Gastroesophageal sphincter (tissue), 4 donors: ENCODE data around the gene CLEC10A. TPM values are rescaled to one million over a fixed set of nuclear protein-coding genes. Genes with fewer than 3 reads are reported as not detected.
"Not testable (repeated sequence)": the region's sequence is repeated elsewhere in the genome, so short reads cannot be mapped to it uniquely, and the experiment has no call there.

Experiments
- ATAC-seq: fragments of 150-250 bp; one replicate; pipeline ENCODE4 v1.9.1; 2016; ENCODE audit warnings: mild to moderate bottlenecking, moderate library complexity
- H3K27ac ChIP-seq, 4 donors: fragments of 200-600 bp; sonication (generic) in 3 of 4; 1 replicate in 3 of 4; 2 replicates in 1 of 4; pipeline ENCODE4 v1.5.1; 2016 to 2019
- H3K27me3 ChIP-seq: fragments of 200-600 bp; sonication (generic); one replicate; pipeline ENCODE4 v1.5.1; 2019
- H3K36me3 ChIP-seq, 2 donors: fragments of 200-600 bp; sonication (generic); one replicate each; pipeline ENCODE4 v1.5.1; 2019; ENCODE audit warnings: control low read depth in 1 of 2
- H3K4me1 ChIP-seq, 3 donors: fragments of 200-600 bp; sonication (generic); 1 replicate in 2 of 3; 2 replicates in 1 of 3; pipeline ENCODE4 v1.5.1; 2016 to 2019; ENCODE audit warnings: control low read depth in 2 of 3
- H3K4me3 ChIP-seq, 2 donors: fragments of 200-600 bp; sonication (generic); one replicate each; pipeline ENCODE4 v1.5.1; 2019; ENCODE audit warnings: mild to moderate bottlenecking in 1 of 2, moderate library complexity in 1 of 2
- H3K9me3 ChIP-seq, 3 donors: fragments of 200-600 bp; sonication (generic); one replicate each; pipeline ENCODE4 v1.5.1; 2017 to 2019; ENCODE audit warnings: control low read depth in 2 of 3
- EP300 ChIP-seq: sonication (generic); formaldehyde crosslinking; IDR thresholded peaks from one replicate; pipeline ENCODE4 v1.6.1; 2017; ENCODE audit warnings: antibody characterized with exemption, mild to moderate bottlenecking
- POLR2A ChIP-seq, 2 donors: fragments of 450-650 bp; IDR thresholded peaks; one replicate each; pipeline ENCODE4 v1.6.1; 2017; ENCODE audit warnings: antibody characterized with exemption in 2 of 2, mild to moderate bottlenecking in 2 of 2, moderate library complexity in 1 of 2
- POLR2AphosphoS5 ChIP-seq: sonication (generic); formaldehyde crosslinking; IDR thresholded peaks from one replicate; pipeline ENCODE4 v1.6.1; 2017; ENCODE audit warnings: antibody characterized with exemption
- WGBS, 2 donors: methylation state at CpG; one replicate each; pipeline ENCODE4 v1.1.5; 2018; ENCODE audit warnings: low coverage in 1 of 2; 5-methylcytosine and 5-hydroxymethylcytosine counted together
- total RNA-seq, 4 donors: library from RNA; depleted of rRNA; stranded (reverse); fragments of >200 nt; gene quantifications; one replicate each; pipeline ENCODE4 v1.1.0, GENCODE V29; 2016
- TF ChIP-seq, protein P1 (sequence below), 4 experiments: fragments of 200-600 bp in 2 of 4; fragments of 450-650 bp in 2 of 4; sonication (generic) in 1 of 4; IDR thresholded peaks; one replicate each; pipeline ENCODE4 v1.5.1; 2017 to 2019; ENCODE audit warnings: antibody characterized with exemption in 4 of 4, mild to moderate bottlenecking in 2 of 4, moderate library complexity in 2 of 4

CLEC10A gene
- total RNA-seq, 4 donors from 2014 or later = 3.8 to 25.6 (median 11.3) TPM

DNA sequence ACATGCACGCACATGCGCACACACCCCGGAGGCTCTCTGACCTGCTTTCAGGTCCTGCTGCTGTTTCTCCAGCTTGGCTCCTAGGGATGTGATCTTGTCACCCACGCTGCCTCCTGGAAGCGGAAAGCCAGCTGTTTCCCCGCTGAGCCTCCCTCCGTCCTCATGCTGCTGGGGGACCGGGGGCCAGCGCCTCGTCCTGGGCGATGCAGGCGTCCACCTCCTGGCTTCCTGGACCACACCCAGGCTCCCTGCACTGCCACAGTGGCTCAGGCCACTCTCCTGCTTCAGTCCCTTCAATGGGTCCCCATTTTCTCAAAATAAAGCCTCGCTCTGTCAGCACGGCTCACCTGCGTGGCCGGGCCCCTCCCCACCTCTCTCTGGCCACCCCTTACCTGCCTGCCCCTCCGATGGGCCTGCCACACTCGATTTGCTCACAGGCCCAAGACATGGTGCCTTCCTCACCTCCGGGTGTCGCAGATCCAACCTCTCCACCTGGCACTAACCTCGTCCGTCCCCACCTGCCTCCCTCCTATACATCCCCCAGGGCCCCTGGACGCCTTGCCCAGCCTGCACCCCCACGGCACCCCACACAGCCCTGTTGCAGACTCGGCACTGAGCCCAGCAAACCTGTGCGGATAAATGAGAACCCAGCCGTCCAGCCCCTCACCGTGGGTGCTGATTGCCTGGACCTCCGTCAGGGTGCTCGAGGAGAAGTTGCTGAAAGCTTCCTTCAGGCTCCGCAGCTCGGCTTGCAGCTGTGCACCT, 27.9 kb upstream of the CLEC10A start:
- Histone ChIP-seq H3K4me1 (no peaks in the 10 kb centered on the region), H3K27ac (no peak overlapping the region), H3K36me3 (no peaks in the 10 kb centered on the region), H3K9me3 (no peaks in the 10 kb centered on the region), H3K27me3 (peaks cover 86% of the 10 kb centered on the region), H3K4me3 (no peak overlapping the region)
- TF ChIP-seq, protein P1, sequence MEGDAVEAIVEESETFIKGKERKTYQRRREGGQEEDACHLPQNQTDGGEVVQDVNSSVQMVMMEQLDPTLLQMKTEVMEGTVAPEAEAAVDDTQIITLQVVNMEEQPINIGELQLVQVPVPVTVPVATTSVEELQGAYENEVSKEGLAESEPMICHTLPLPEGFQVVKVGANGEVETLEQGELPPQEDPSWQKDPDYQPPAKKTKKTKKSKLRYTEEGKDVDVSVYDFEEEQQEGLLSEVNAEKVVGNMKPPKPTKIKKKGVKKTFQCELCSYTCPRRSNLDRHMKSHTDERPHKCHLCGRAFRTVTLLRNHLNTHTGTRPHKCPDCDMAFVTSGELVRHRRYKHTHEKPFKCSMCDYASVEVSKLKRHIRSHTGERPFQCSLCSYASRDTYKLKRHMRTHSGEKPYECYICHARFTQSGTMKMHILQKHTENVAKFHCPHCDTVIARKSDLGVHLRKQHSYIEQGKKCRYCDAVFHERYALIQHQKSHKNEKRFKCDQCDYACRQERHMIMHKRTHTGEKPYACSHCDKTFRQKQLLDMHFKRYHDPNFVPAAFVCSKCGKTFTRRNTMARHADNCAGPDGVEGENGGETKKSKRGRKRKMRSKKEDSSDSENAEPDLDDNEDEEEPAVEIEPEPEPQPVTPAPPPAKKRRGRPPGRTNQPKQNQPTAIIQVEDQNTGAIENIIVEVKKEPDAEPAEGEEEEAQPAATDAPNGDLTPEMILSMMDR (IDR thresholded peaks at IDR 0.05) = no peak
- TF ChIP-seq EP300 = no peak
- no peak for TF ChIP-seq POLR2AphosphoS5
- no peak for TF ChIP-seq POLR2A (IDR thresholded peaks at IDR 0.05)
- ATAC-seq = no peak
- 49 to 72% methylated on average over 7 to 9 of the region's 32 CpGs for WGBS, 2 donors

DNA sequence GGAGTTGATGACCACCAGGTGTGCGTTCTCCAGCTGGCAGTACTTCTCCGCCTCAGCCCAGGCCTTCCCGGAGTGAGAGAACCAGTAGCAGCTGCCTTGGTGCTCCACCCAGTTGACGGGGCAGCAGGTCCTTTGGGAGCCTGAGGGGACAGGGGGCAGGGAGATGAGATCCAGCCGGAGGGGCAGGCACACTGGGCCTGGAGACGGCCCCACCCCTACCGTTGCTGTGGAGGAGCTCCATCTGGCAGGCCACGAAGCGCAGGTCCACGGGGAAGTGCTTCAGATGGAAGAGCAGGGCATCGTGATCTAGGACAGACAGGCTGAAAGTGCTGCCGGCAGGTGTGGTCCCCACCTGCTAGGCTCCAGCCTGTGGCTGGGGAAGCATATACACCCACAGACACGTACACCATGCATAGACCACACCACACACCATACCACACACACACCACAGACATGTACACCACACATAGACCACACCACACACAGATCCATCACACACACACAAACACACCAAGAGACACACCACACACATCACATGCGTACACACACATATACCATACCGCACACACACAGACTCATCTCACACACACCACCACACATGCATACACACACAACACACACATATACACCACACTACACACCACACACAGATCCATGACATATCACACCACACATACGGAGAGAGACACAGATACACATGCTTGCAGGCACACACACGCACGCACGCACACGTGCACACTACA, 27.1 kb upstream of the CLEC10A start:
- Histone ChIP-seq H3K27ac (no peak overlapping the region), H3K27me3 (peaks cover 86% of the 10 kb centered on the region), H3K36me3 (no peaks in the 10 kb centered on the region), H3K9me3 (no peaks in the 10 kb centered on the region), H3K4me3 (no peak overlapping the region), H3K4me1 (no peaks in the 10 kb centered on the region)
- peak; percentile 25 for ATAC-seq
- TF ChIP-seq, protein P1 (IDR thresholded peaks at IDR 0.05) = no peak
- TF ChIP-seq POLR2AphosphoS5 = no peak
- 79 to 94% methylated on average over 5 to 8 of the region's 20 CpGs for WGBS, 2 donors

GRCh38 chr17:7102421-7102820, 22.4 kb upstream of the CLEC10A start:
- no peak for ATAC-seq
- TF ChIP-seq, protein P1 (IDR thresholded peaks at IDR 0.05) = no peak
- TF ChIP-seq POLR2A (IDR thresholded peaks at IDR 0.05) = no peak
- H3K27me3 ChIP-seq = peaks cover 63% of the 10 kb centered on the region
- WGBS, 2 donors = 67% methylated on average over 1 of the region's 6 CpGs; no CpG with 5 or more reads in 1 of the 2 donors
- H3K9me3 ChIP-seq = no peaks in the 10 kb centered on the region
- H3K4me3 ChIP-seq = no peak overlapping the region
- H3K4me1 ChIP-seq = no peaks in the 10 kb centered on the region
- H3K27ac ChIP-seq = no peak overlapping the region
- H3K36me3 ChIP-seq = no peaks in the 10 kb centered on the region

DNA sequence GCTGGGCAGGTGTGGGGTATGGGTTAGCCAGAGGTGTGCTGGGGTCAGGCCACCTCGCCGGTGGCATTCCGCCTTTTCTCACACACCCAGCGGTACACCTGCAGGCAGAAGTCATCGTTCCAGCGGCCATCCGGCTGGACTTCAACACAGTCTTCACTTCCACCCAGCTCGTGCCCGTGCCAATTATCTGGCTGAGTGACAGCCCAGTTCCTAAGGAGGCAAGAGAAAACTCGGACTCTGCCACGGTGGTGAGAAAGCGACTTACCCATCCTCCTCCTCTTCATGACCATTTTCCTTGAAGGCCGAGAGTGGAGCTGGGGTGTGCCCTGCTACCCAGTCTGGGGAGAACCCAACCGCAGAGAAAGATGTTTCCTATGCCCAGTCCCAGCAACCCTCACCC, 21.5 kb upstream of the CLEC10A start:
- H3K27me3 ChIP-seq = peaks cover 59% of the 10 kb centered on the region
- H3K9me3 ChIP-seq = no peaks in the 10 kb centered on the region
- no peak overlapping the region for H3K4me3 ChIP-seq
- no peak overlapping the region for H3K27ac ChIP-seq
- ATAC-seq = no peak
- no peaks in the 10 kb centered on the region for H3K36me3 ChIP-seq
- TF ChIP-seq EP300 (no peak), POLR2A (IDR thresholded peaks at IDR 0.05) (no peak), POLR2AphosphoS5 (no peak)
- H3K4me1 ChIP-seq = no peaks in the 10 kb centered on the region
- WGBS, 2 donors = 80% methylated on average over 1 of the region's 14 CpGs; no CpG with 5 or more reads in 1 of the 2 donors

DNA sequence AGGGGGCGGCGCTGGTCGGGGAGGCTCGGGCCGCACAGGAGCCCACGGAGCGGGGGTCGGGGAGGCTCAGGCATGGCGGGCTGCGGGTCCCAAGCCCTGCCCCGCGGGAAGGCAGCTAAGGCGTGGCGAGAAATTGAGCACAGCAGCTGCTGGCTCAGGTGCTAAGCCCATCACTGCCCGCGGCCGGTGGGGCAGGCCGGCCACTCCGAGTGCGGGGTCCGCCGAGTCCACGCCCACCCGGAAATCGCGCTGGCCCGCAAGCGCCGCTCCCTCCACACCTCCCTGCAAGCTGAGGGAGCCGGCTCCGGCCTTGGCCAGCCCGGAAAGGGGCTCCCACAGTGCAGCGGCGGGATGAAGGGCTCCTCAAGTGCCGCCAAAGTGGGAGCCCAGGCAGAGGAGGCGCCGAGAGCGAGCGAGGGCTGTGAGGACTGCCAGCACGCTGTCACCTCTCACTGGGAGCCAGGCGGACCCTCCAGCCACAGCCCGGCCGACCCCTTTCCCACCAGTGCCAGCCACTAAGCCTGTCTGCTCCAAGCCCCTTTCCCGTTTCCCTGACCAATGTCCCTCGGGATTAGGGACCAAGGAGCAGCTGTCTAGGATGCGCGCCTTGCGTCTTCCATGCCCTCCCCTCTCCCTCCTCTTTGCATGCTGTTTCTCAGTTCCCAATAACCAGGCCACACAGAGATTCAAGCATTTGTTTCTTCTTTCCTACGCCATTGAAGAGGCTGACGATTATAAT, 20.8 kb upstream of the CLEC10A start:
- H3K9me3 ChIP-seq, H3K36me3 ChIP-seq, ATAC-seq, H3K4me3 ChIP-seq, H3K27ac ChIP-seq, H3K4me1 ChIP-seq: not testable (repeated sequence)
- 69% methylated on average over 6 of the region's 50 CpGs; no CpG with 5 or more reads in 1 of the 2 donors for WGBS, 2 donors
- peaks cover 65% of the 10 kb centered on the region for H3K27me3 ChIP-seq
